GM21723 (cell line): Measurements from ENCODE around the gene SCRG1.

Source experiments
- ATAC-seq: cut with Tn5 transposase; IDR thresholded peaks from one replicate; pipeline ENCODE4 v1.9.1; 2021; ENCODE audit warnings: mild to moderate bottlenecking, moderate library complexity; ENCODE audit not compliant: unreplicated experiment

The SCRG1 gene

DNA sequence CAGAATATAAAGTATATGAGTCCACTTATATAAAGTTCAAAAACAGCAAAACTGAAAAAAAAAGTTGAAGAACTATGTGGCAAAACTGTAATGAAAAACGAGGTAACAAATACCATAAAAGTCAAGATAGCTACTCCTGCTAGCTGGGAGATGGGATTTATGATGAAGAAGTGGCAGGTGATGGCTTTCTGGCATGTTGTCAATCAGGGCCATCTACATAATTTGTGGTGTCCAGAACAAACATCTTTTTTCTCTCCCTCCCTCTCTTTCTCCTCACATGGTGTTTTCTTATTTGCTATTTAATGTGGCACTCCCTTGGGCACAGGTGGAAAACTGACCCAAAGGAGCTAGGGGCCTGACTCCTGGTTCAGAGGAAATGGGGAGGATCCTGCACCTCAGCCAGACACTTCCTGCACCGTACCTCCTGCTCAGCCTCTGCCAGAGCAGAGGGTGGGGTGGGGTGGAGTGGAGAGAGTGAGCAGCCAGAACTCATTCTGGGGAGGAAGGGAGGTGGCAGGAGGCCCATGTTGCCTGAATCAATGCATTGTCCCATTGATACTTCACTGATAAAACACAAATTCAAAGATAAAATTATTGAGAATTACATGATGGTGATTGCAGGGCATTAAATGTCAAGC, 33.4 kb downstream of the SCRG1 start:
- no peak for ATAC-seq

DNA sequence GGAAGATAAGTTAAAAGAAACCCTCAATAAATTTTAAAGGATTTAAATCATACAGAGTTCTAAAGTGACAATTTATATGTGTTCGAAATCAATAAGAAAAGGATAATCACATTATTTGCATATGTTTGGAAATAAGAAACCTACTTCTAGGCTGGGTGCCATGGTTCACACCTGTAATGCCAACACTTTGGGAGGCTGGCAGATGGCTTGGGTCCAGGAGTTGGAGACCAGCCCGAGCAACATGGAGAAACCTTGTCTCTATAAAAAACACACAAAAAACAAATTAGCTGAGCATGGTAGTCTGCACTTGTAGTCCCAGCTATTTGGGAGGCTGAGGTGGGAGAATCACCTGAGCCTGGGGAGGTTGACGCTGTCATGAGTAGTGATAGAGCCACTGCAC, 36.2 kb downstream of the SCRG1 start:
- ATAC-seq: no peak

DNA sequence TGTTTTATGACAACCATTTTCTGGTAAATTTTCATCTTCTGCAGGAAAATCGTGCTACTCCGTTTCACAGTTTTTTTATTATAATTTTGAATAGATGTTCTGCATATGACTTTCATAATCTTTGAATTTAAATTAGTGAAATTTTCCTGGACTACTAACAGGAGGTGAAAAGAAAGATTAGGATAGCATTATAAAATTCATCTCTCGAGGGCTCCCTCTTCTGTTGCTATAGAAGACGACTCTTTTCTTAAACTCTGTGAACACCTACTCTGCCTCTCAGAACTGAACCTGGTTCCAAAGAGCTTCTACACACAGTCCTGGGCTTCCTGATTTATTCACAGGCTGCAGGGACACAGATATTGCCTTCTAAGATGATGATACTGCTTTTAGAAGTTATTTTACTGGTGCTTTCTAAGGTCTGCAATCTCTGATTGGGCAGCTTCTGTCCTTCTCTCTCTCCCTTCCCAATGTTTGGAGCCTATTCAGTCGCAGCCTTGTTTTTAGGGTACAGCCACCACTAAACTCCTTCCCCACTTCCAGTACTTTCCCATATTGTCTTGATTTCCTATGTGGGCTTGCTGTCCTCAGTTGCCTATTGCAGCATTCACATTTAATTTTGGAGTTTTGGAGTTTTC, 38.2 kb downstream of the SCRG1 start:
- ATAC-seq: no peak

DNA sequence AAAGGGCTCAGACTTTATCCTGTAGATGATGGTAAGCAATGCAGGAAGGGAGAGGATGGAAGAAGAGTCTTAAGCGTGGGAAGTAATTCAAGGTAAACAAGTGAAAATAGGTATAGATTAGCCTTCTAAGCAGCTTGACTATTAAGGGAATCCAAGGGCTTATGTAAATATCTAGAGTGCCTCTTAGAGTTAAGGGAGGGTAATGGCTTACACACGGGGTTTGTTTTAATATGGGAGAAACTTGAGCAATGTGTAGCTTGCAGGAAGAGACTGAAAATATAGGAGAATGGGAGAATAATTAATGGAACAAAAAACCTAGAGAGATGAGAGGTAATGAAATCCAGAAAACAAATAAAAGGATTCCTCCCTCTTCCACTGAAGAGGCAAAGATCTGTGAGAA, 41.0 kb downstream of the SCRG1 start:
- no peak for ATAC-seq

DNA sequence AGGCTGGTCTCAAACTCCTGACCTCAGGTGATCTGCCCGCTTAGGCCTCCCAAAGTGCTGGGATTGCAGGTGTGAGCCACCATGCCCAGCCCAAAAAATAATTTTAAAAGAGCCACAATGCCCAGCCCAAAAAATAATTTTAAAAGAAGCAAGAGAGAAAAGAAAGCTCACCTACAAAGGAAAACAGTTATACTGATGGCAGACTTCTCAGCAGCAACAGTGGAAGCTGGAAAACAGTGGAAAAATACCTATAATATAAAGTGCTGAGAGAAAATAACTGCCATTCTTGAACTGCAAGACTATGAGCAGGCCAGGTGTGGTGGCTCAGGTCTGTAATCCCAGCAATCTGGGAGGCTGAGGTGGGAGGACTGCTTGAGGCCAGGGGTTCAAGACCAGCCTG, 51.4 kb downstream of the SCRG1 start:
- no peak for ATAC-seq

DNA sequence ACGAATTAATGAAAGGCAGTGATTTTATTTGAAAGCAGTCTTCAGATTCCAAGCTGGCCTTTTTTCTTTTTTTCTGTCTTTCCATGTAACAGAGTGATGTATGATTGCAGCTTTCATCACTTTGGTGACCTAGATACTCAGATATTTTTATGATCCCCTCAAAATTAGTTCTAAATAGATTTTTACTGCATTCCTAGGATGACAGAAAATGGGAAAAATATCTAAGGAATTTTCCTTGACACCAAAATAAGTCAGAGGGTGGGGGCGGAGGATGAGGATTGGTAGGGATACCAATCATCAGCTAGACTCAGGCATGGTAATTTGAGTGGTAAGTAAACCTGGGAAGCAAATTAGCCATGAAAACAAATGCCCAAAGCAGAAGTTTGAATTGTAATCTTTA, 52.8 kb downstream of the SCRG1 start:
- ATAC-seq: no peak

DNA sequence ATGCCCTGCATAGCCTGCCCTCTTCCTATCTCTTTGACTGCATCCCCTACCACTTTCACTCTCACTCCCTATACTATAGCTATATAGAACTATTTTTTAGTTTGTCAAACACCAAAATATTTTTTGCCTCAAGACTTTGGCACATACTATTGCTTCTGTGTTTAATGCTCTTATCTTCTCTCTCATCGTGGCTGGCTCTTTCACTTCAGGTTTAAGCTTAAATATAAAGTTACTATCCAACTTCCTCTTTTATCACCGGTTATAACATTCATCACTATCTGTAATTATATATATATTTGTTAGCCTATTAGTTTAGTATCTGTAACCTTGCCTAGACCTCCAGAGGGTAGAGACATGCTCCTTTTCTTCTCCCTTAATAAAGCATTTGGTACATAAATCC, 53.3 kb downstream of the SCRG1 start:
- no peak for ATAC-seq

DNA sequence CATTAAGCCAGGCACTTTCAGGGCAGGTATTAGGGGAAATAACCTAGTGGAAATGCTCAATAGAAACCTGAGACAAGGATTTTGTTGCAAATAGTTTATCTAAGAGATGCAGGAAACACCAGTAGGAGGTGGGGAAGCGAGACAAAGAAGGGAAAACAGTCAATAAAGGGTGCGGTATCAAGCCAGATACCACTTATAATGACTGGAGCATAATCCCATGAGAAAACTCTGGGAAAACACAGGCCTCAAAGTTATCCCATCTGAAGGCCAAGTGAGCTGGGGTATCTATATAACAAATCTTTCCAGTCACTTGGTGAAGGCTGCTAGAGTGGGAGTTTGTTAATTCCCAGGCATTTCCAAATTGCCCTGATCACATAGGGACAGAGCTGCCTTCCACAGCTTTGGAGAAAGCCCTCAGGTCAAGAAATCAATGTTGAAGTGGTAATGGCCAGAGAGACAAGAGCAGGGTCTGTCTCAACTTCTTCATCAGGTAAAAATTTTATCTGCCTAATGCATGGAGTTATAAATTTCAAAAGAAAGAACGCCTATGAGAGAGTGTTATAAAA, 55.0 kb downstream of the SCRG1 start:
- no peak for ATAC-seq

DNA sequence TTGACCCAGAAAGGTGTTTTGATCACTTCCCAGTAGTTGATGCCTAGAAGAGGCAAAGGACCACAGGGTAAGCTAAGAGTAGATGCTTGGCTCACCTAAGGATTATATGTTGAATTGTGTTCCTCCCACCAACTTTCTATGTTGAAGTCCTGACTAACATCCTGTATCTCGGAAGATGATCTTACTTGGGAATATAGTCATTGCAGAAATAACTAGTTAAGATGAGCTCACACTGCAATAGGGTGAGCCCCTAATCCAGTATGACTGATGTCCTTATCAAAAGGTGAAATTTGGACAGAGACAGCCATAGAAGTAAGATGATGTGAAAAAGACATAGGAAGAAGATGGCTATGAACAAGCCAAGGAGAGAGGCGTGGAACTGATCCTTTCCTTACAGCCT, 61.5 kb downstream of the SCRG1 start:
- ATAC-seq: no peak

DNA sequence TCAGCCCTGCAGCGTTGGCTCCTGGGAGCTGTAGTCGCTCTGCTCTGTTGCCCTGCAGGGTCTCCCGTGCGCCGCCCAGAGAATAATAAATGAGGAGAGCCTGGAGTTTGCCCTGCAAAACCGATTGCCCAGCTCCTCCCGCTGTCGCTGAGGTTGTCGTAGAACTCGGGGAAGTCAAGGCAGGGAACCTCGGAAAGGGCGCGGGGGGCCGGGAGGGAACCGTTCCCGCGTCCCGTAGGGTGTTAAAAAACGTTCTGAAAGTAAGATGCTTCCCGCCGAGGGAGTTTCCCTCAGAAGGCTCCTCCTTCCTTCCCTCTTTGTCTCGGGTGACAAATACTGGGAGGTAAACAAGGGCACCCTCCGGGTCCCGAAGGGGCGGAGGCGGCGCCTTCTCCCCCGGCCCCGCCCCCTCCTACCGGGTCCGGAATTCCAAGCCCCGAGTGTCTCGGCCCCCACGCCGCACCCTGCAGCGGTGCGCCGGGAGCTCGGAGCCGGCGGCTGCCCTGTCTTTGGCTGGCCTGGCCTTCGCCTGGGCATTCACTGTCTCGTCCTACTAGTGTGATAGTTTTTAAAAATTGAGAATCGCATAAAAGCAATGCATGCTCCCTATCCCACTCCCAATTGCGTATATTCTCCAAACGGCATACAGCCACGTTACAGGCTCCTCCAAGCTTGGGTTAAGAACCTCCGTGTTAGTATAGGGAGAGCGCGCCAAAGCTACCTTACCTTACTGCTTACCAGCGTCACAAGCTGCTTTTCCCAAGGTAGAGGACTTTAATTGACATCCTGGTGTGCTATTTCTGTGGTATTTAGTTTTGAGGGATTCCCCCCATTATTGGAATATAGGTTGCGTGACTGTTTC, 63.8 kb downstream of the SCRG1 start:
- peak; percentile 50 for ATAC-seq
